B cell (primary cell): ENCODE measurements around the gene FOXL2.

Experiments used
- CTCF ChIP-seq: fragments of 200-600 bp; IDR thresholded peaks from one replicate; pipeline ENCODE4 v1.8.0; 2022; ENCODE audit warnings: antibody characterized with exemption, mild to moderate bottlenecking
- EZH2 ChIP-seq: IDR thresholded peaks from 2 replicates; pipeline ENCODE4 v1.6.1; 2012; ENCODE audit warnings: borderline replicate concordance, low read depth, mild to moderate bottlenecking, moderate library complexity, low read length; ENCODE audit not compliant: insufficient read depth, poor library complexity, severe bottlenecking

- TF ChIP-seq CTCF (no peak), EZH2 (no peak)
Measured at GRCh38 chr3:138972941-138973340, 26.0 kb upstream of the FOXL2 start.
